Measurements from ENCODE around the gene FAM184A. TPM values are rescaled to one million over a fixed set of nuclear protein-coding genes. Genes with fewer than 3 reads are reported as not detected.

FAM184A gene
- total and polyA plus RNA-seq, 10 of the 15 experiments (the other 5 are each of a cell fraction or from before 2014, with no cell fraction given) = 0.15 to 0.23 TPM; not detected in 8

DNA sequence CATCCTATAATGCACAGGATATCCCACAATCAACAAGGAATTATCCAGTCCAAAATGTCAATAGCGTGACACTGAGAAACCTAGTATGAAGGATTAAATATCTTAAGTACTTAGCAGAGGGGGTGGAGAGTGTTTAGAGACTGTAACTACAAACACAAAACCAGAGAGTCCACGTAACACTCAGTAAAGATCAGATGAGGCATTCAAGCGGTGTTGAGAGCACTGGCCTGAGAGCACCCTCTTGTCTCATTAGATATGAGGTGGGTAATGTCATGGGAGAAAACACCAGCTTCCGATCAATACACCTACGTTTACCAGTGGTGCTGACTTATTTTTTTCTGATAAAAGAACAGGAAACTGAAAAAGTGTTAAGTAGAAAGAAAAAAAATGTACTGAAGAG lies 2.3 kb downstream of the FAM184A start:
- Histone ChIP-seq H3K4me1 (ENCODE audit: control insufficient read depth, insufficient read depth, low read length) (peaks cover 3% of the 10 kb centered on the region; the same call in 1 of the 2 replicates), H3K27ac (ENCODE audit: control insufficient read depth, insufficient read depth) (no peak overlapping the region), H3K9me3 (replicated peaks; ENCODE audit: control insufficient read depth, insufficient read depth, low read length) (no peaks in the 10 kb centered on the region), H3K4me3 (no peak overlapping the region), H3K36me3 (ENCODE audit: control insufficient read depth in 2 of 2, insufficient read depth in 2 of 2, low read length in 1 of 2) (no peaks in the 10 kb centered on the region), H3K4me2 (ENCODE audit: control insufficient read depth, insufficient read depth) (no peak overlapping the region), H3K9ac (ENCODE audit: control insufficient read depth, insufficient read depth, low read length) (no peak overlapping the region), H3K27me3 (replicated peaks in 1 of 2; ENCODE audit: control insufficient read depth in 2 of 2, insufficient read depth in 2 of 2, low read length in 1 of 2) (peaks cover 3 to 27% of the 10 kb centered on the region in 2 experiments), H3K79me2 (ENCODE audit: control insufficient read depth, insufficient read depth, low read length) (no peaks in the 10 kb centered on the region), H4K20me1 (ENCODE audit: control insufficient read depth, insufficient read depth) (no peaks in the 10 kb centered on the region), H2AFZ (ENCODE audit: control insufficient read depth, low read depth, low read length) (no peak overlapping the region)
- intact Hi-C loops (cut with micrococcal nuclease; ENCODE audit: unreplicated experiment) = no loop called here
- DNase-seq (ENCODE audit: low read depth, low spot score) (no peak), FAIRE-seq (no peak), ATAC-seq (no peak)
- no TSS peak for BruUV-seq (replicated peaks)
- POLR2A ChIA-PET = no interaction called here
- RAD21 ChIA-PET (ENCODE audit: unreplicated experiment) = no interaction called here
- no peak for TF ChIP-seq IKZF1 (conservative IDR thresholded peaks at IDR 0.05)
- no peak for TF ChIP-seq SIN3A (IDR thresholded peaks at IDR 0.05; ENCODE audit: low read depth, low read length)
- no peak for TF ChIP-seq NBN (IDR thresholded peaks at IDR 0.05)
- no peak for TF ChIP-seq CHD4 (IDR thresholded peaks at IDR 0.05)
- TF ChIP-seq ZSCAN29 (IDR thresholded peaks at IDR 0.05) = no peak
- TF ChIP-seq, protein P1, sequence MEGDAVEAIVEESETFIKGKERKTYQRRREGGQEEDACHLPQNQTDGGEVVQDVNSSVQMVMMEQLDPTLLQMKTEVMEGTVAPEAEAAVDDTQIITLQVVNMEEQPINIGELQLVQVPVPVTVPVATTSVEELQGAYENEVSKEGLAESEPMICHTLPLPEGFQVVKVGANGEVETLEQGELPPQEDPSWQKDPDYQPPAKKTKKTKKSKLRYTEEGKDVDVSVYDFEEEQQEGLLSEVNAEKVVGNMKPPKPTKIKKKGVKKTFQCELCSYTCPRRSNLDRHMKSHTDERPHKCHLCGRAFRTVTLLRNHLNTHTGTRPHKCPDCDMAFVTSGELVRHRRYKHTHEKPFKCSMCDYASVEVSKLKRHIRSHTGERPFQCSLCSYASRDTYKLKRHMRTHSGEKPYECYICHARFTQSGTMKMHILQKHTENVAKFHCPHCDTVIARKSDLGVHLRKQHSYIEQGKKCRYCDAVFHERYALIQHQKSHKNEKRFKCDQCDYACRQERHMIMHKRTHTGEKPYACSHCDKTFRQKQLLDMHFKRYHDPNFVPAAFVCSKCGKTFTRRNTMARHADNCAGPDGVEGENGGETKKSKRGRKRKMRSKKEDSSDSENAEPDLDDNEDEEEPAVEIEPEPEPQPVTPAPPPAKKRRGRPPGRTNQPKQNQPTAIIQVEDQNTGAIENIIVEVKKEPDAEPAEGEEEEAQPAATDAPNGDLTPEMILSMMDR (IDR thresholded peaks at IDR 0.05 in 2 of 3, conservative IDR thresholded peaks at IDR 0.05 in 1 of 3; ENCODE audit: control insufficient read depth in 2 of 3, extremely low read depth in 1 of 3, insufficient read depth in 1 of 3, low read depth in 3 of 3, low read length in 3 of 3) = no peak
- TF ChIP-seq SMC3 (IDR thresholded peaks at IDR 0.05; ENCODE audit: borderline replicate concordance, low read length) = no peak
- no peak for TF ChIP-seq TAF1 (IDR thresholded peaks at IDR 0.05; ENCODE audit: borderline replicate concordance, low read depth, low read length)
- TF ChIP-seq, protein P2, sequence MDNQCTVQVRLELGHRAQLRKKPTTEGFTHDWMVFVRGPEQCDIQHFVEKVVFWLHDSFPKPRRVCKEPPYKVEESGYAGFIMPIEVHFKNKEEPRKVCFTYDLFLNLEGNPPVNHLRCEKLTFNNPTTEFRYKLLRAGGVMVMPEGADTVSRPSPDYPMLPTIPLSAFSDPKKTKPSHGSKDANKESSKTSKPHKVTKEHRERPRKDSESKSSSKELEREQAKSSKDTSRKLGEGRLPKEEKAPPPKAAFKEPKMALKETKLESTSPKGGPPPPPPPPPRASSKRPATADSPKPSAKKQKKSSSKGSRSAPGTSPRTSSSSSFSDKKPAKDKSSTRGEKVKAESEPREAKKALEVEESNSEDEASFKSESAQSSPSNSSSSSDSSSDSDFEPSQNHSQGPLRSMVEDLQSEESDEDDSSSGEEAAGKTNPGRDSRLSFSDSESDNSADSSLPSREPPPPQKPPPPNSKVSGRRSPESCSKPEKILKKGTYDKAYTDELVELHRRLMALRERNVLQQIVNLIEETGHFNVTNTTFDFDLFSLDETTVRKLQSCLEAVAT (IDR thresholded peaks at IDR 0.05) = no peak
- TF ChIP-seq NR2C1 (IDR thresholded peaks at IDR 0.05) = no peak
- no peak for TF ChIP-seq ZNF384 (IDR thresholded peaks at IDR 0.05; ENCODE audit: borderline replicate concordance, low read depth, low read length)
- no peak for TF ChIP-seq NFXL1 (IDR thresholded peaks at IDR 0.05; ENCODE audit: borderline replicate concordance)
- no peak for TF ChIP-seq RAD51 (IDR thresholded peaks at IDR 0.05)
- no peak for TF ChIP-seq SMARCA5 (IDR thresholded peaks at IDR 0.05)
- WGBS (ENCODE audit: insufficient coverage, insufficient replicate concordance, low lambda C conversion rate, missing lambda C conversion rate) = 63% methylated on average over 5 of the region's 5 CpGs
- in situ Hi-C loops (cut with MboI) = no loop called here
- CTCF ChIA-PET = no interaction called here
- SMC1A ChIA-PET (ENCODE audit: uncharacterized antibody, unreplicated experiment) = no interaction called here

All from GM12878 (cell line).